Measurements from ENCODE around the gene DNAL1.

DNAL1 gene, protein sequence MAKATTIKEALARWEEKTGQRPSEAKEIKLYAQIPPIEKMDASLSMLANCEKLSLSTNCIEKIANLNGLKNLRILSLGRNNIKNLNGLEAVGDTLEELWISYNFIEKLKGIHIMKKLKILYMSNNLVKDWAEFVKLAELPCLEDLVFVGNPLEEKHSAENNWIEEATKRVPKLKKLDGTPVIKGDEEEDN

DNA sequence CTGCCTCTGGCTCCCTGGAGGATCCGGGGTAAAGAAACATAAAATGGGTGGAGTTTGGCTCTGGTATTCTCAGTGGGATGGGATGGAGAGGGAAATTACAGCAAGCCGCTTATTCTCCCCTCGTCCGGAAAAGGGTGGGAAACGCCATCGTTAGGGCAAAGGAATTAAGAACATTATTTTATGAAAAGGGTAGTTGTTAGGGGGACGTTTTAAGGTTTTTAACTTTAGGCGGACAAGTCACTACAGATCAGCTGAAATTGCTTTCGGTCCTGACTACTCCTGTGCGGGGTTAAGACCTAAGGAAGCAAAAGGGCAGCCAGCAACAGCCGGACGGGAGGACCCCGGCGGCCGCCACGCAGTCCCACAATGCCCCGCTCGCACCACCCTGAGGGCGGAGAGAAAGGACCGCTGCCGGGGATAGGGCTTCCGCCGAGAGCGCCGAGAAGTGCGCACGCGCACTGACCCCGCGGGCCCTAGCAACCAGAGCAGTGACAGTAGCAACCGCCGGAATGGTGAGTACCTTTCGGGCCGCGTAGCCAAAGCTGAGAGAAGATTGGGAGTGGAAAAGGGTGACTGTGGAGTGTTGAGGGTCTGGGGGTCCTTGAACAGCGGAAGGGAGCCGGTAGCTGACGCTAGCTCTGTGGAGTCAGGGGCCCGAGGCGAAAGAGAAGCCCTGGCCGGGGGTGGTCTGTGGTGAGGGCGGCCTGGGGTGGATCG is at the start of gene DNAL1:
Gene DNAL1, plus strand, starts transcription at position 456 of the 717 bp plus-strand sequence. Its CDS starts 54 bp downstream, at position 510.
- DNase-seq (ENCODE audit: low spot score), result peak; percentile 93
- Histone ChIP-seq H3K27ac (peak within 1 kb of the TSS; percentile 76 to 90), H3K4me3 (peak within 1 kb of the TSS; percentile 85)
- TF ChIP-seq, protein P1, sequence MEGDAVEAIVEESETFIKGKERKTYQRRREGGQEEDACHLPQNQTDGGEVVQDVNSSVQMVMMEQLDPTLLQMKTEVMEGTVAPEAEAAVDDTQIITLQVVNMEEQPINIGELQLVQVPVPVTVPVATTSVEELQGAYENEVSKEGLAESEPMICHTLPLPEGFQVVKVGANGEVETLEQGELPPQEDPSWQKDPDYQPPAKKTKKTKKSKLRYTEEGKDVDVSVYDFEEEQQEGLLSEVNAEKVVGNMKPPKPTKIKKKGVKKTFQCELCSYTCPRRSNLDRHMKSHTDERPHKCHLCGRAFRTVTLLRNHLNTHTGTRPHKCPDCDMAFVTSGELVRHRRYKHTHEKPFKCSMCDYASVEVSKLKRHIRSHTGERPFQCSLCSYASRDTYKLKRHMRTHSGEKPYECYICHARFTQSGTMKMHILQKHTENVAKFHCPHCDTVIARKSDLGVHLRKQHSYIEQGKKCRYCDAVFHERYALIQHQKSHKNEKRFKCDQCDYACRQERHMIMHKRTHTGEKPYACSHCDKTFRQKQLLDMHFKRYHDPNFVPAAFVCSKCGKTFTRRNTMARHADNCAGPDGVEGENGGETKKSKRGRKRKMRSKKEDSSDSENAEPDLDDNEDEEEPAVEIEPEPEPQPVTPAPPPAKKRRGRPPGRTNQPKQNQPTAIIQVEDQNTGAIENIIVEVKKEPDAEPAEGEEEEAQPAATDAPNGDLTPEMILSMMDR (IDR thresholded peaks at IDR 0.05), result no peak

DNA sequence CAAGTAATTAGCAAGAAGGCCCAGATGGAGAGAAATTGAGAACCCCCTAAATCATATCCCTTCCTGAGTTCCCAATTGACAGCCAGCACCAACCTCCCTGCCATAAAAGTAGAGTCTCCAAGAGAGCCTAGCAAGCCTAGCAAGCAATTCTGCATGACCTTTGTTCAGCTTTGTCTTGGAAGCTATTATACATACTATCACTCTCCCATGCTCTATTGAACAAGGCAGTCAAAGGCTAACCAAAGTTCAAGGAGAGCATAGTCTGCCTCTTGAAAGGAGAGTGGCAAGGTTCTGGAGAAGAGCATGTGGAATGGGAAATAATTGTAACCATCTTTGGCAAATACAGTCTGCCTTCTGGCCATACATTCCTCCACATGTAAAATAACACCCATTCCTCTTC is 45.3 kb upstream of the DNAL1 start:
- TF ChIP-seq, protein P1 (IDR thresholded peaks at IDR 0.05), result no peak
- H3K4me3 ChIP-seq, result no peak overlapping the region
- H3K27ac ChIP-seq, result no peak overlapping the region
- no peak for DNase-seq (ENCODE audit: low spot score)

DNA sequence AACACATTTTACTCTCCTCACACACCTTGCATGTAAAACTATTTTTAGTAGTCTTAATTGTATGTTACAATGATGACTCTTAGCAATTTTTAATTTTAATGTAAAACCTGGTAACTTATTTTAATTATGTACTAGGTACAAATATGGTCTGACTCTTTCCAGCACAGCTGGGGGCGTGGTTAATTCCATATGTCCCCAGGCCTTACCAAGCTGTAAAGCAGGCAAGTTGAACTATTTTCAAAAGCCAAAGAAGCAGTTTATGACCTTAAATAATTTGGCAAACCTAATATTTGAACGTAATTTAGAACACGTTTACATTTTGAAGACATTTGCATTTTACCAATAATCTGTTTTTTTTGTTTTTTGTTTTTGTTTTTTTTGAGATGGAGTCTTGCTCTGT is 41.8 kb upstream of the DNAL1 start:
- Histone ChIP-seq H3K27ac (no peak overlapping the region), H3K4me3 (no peak overlapping the region)
- TF ChIP-seq, protein P1 (IDR thresholded peaks at IDR 0.05), result no peak
- DNase-seq (ENCODE audit: low spot score), result no peak

DNA sequence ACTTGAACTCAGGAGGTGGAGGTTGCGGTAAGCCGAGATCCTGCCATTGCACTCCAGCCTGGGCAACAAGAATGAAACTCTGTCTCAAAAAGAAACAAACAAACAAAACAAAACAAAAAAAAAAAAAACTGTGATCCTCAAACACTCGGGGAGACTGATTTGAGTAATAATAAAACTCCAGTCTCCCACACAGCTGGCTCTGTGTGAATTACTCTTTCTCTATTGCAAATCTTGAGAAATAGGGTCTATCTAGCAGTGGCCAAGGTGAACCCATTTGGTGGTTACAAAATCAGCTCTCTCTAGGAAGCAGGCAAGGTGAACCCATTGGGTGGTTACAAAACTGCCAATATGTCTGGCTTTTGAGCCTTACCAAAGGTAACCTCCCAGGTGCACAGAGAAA is 38.5 kb upstream of the DNAL1 start:
- Histone ChIP-seq H3K27ac (no peak overlapping the region), H3K4me3 (no peak overlapping the region)
- TF ChIP-seq, protein P1 (IDR thresholded peaks at IDR 0.05), result no peak
- DNase-seq (ENCODE audit: low spot score), result no peak

DNA sequence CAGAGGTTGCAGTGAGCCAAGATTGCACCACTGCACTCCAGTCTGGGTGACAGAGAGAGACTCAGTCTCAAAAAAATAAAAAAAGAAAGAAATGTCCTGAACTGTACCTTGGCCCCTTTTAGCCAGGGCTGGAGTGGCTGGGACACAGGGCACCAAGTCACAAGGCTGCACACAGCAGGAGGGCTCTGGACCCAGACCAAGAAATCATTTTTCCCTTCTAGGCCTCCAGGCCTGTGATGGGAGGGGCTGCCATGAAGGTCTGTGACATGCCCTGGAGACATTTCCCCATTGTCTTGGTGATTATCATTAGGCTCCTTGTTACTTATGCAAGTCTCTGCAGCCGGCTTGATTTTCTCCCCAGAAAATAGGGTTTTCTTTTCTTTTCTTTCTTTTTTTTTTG is 37.5 kb upstream of the DNAL1 start:
- no peak for DNase-seq (ENCODE audit: low spot score)
- Histone ChIP-seq H3K4me3 (no peak overlapping the region), H3K27ac (no peak overlapping the region)
- TF ChIP-seq, protein P1 (IDR thresholded peaks at IDR 0.05), result no peak

DNA sequence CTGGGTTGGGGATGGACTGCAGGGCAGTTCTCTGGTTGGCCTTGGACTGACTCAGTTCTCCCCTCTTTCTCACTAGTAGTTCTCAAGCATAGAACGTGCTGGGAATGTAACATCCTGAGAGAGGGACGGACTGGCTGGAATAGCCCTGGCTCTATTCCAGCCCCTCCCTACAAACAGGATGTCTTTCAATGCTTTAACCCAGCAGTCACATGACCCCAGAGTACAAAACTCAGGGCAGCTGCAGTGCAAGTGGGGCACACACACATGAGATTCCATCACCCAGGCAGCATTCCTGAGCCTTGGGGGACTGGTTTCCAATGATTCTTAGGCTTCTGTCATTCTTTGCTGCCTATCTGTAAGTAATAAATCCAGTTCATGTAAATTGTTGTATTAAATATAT is 34.1 kb upstream of the DNAL1 start:
- DNase-seq (ENCODE audit: low spot score), result no peak
- Histone ChIP-seq H3K4me3 (no peak overlapping the region), H3K27ac (no peak overlapping the region)
- TF ChIP-seq, protein P1 (IDR thresholded peaks at IDR 0.05), result no peak

Measured in coronary artery (tissue), 2 donors.